Sigmoid colon (tissue), 7 donors: ENCODE data around the gene CORO1C. TPM values are rescaled to one million over a fixed set of nuclear protein-coding genes. Genes with fewer than 3 reads are reported as not detected.

Experiments used
- DNase-seq: peaks from one replicate; pipeline ENCODE4 v3.0.0-alpha.2; 2019
- H3K27ac ChIP-seq, 4 donors: fragments of 200-600 bp; sonication (generic); one replicate each; pipeline ENCODE4 v1.5.1; 2016 to 2019; ENCODE audit warnings: mild to moderate bottlenecking in 1 of 4
- H3K27me3 ChIP-seq, 3 donors: fragments of 200-600 bp; sonication (generic); one replicate each; pipeline ENCODE4 v1.5.1; 2019; ENCODE audit warnings: mild to moderate bottlenecking in 1 of 3
- H3K36me3 ChIP-seq, 4 donors: fragments of 200-600 bp; sonication (generic); one replicate each; pipeline ENCODE4 v1.5.1; 2016 to 2019
- H3K4me1 ChIP-seq, 4 donors: fragments of 200-600 bp; sonication (generic); one replicate each; pipeline ENCODE4 v1.5.1; 2017 to 2019
- H3K4me3 ChIP-seq, 4 donors: fragments of 200-600 bp; sonication (generic); one replicate each; pipeline ENCODE4 v1.5.1; 2017 to 2019; ENCODE audit warnings: mild to moderate bottlenecking in 2 of 4, moderate library complexity in 1 of 4
- H3K9me3 ChIP-seq, 4 donors: fragments of 200-600 bp in 3 of 4; sonication (generic) in 3 of 4; one replicate each; pipeline versions ENCODE4 v1.5.1 to v1.6.1; 2013 to 2019
- EP300 ChIP-seq, 4 donors: sonication (generic); formaldehyde crosslinking; IDR thresholded peaks; one replicate each; pipeline ENCODE4 v1.6.1; 2017; ENCODE audit warnings: antibody characterized with exemption in 4 of 4
- POLR2A ChIP-seq, 2 donors: fragments of 450-650 bp; IDR thresholded peaks; one replicate each; pipeline ENCODE4 v1.6.1; 2016; ENCODE audit warnings: antibody characterized with exemption in 2 of 2, mild to moderate bottlenecking in 2 of 2, moderate library complexity in 2 of 2
- POLR2AphosphoS5 ChIP-seq, 4 donors: sonication (generic); formaldehyde crosslinking; IDR thresholded peaks; one replicate each; pipeline ENCODE4 v1.6.1; 2017; ENCODE audit warnings: antibody characterized with exemption in 4 of 4
- WGBS, 2 donors: extraction: QIAGEN DNeasy Blood & Tissue Kit; methylation state at CpG; one replicate each; pipeline ENCODE4 v1.1.7; 2013; 5-methylcytosine and 5-hydroxymethylcytosine counted together
- intact Hi-C: fragments of 100-400 bp; cut with DNase I; formaldehyde crosslinking; loops from one replicate; pipeline ENCODE4 v1.15.1; 2023
- polyA plus RNA-seq, 3 donors: library from polyadenylated mRNA; stranded (reverse); fragments of 200-250 nt; gene quantifications; one replicate each; pipeline ENCODE4 v1.2.3, GENCODE V29; 2013
- total RNA-seq, 4 donors: library from RNA; depleted of rRNA; stranded (reverse); fragments of >200 nt; gene quantifications; one replicate each; pipeline ENCODE4 v1.1.0, GENCODE V29; 2016
- TF ChIP-seq, protein P1 (sequence below), 4 experiments: fragments of 450-650 bp in 3 of 4; fragments of 200-600 bp in 1 of 4; IDR thresholded peaks; one replicate each; pipeline ENCODE4 v1.5.1; 2016 to 2019; ENCODE audit warnings: antibody characterized with exemption in 4 of 4, mild to moderate bottlenecking in 3 of 4, moderate library complexity in 2 of 4
- donor health status: healthy with polysubstance abuse.
- donor health status: Bipolar disorder and iron deficiency.
- donor health status: healthy.

CORO1C gene
- total and polyA plus RNA-seq, 7 donors = 38.4 to 569 (median 247) TPM

DNA sequence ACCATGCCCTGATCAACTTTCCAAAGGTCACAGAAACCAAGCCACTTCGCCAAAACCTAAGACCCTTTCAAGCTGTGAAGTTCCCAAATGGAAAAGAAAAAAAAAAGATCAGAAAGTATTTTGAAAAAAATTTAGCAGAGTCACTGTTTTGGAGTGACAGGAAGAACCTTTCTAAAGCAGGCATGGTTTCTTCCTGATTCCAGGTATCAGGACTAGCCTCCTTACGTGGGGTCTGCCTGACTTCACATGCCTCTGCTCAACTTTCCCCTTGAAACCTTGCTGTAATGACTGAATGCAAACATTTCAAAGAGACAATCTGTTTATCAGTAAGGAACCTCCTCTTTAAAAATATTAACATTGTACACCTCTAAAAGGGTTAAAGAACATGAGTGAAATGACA lies 9.5 kb downstream of the CORO1C start:
- Histone ChIP-seq H3K27me3 (no peaks in the 10 kb centered on the region), H3K36me3 (peaks cover 0 to 4% (median 0%) of the 10 kb centered on the region in 4 donors), H3K4me3 (no peak overlapping the region), H3K9me3 (no peaks in the 10 kb centered on the region), H3K4me1 (peaks cover 0 to 99% (median 91%) of the 10 kb centered on the region in 4 donors), H3K27ac (peak overlapping the region; percentile 64 to 100 (median 88))
- no peak for DNase-seq
- intact Hi-C loops = no loop called here
- 83 to 85% methylated on average over 2 of the region's 2 CpGs for WGBS, 2 donors
- TF ChIP-seq EP300 (IDR thresholded peaks at IDR 0.05) = no peak
- no peak for TF ChIP-seq POLR2AphosphoS5 (IDR thresholded peaks at IDR 0.05)
- TF ChIP-seq, protein P1, sequence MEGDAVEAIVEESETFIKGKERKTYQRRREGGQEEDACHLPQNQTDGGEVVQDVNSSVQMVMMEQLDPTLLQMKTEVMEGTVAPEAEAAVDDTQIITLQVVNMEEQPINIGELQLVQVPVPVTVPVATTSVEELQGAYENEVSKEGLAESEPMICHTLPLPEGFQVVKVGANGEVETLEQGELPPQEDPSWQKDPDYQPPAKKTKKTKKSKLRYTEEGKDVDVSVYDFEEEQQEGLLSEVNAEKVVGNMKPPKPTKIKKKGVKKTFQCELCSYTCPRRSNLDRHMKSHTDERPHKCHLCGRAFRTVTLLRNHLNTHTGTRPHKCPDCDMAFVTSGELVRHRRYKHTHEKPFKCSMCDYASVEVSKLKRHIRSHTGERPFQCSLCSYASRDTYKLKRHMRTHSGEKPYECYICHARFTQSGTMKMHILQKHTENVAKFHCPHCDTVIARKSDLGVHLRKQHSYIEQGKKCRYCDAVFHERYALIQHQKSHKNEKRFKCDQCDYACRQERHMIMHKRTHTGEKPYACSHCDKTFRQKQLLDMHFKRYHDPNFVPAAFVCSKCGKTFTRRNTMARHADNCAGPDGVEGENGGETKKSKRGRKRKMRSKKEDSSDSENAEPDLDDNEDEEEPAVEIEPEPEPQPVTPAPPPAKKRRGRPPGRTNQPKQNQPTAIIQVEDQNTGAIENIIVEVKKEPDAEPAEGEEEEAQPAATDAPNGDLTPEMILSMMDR (IDR thresholded peaks at IDR 0.05) = no peak
- TF ChIP-seq POLR2A (IDR thresholded peaks at IDR 0.05) = no peak

DNA sequence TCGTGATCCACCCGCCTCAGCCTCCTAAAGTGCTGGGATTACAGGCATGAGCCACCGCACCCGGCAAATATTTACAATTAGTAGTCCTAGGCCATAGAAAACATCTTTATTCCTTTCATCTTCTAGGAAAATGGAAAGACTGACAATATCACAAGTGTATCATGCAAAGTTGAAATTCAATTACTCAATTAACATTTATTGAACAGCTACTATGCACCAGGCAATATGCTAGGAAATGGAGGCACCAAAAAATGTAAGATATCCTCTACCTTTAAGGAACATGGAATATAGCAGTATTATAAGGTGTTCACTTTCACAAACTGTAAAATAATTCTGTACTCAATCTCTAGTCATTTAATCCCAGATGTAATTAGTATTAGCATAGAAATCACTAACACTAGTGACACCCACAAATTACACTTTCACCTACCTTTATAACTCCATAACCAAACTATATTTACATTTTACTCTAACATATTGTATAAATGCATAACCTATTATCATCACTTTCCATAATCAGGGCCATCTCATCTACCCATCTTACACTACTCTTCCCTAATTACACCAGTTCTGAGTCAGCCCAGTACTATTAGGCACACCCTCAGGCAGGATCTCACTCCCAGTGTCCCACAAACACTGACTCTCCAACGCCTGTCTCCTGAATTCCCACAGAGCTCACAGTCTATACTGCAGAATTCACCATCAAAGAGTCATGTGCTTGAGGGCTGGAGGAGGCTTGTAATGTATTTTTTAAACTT lies 10.4 kb downstream of the CORO1C start:
- Histone ChIP-seq H3K36me3 (peaks cover 0 to 5% (median 0%) of the 10 kb centered on the region in 4 donors), H3K4me3 (no peak overlapping the region), H3K27me3 (no peaks in the 10 kb centered on the region), H3K27ac (peak overlapping the region; percentile 64 to 100 (median 88)), H3K4me1 (peaks cover 0 to 99% (median 87%) of the 10 kb centered on the region in 4 donors), H3K9me3 (no peaks in the 10 kb centered on the region)
- TF ChIP-seq POLR2A (IDR thresholded peaks at IDR 0.05) = no peak
- TF ChIP-seq POLR2AphosphoS5 (IDR thresholded peaks at IDR 0.05) = peak in 1 of 4 donors; percentile 8
- TF ChIP-seq EP300 (IDR thresholded peaks at IDR 0.05) = no peak
- TF ChIP-seq, protein P1 (IDR thresholded peaks at IDR 0.05) = no peak
- WGBS, 2 donors = 72 to 84% methylated on average over 5 of the region's 5 CpGs
- intact Hi-C loops = no loop called here
- no peak for DNase-seq

DNA sequence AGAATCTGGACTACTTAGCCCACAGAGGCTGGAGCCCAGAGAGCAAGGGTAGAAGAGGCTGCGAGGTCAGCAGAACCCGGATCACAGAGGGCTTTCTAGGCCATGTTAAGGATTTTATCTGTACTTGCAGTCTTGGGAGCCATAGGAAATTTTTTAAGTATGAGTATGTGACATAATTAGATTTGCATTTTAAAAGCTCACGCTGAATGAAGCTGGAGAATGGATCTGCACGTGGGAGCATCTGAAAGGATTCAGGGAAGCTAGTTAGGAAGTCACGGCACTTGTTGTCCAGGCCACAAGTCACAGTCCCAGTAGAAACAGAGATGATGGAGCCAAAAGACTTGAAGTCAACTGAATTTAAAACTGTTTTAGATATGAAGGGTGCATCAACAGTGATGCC lies 14.1 kb downstream of the CORO1C start:
- Histone ChIP-seq H3K36me3 (peaks cover 0 to 5% (median 0%) of the 10 kb centered on the region in 4 donors), H3K27me3 (no peaks in the 10 kb centered on the region), H3K9me3 (no peaks in the 10 kb centered on the region), H3K4me1 (peaks cover 0 to 99% (median 82%) of the 10 kb centered on the region in 4 donors), H3K27ac (peak overlapping the region in 3 of 4 donors; percentile 20 to 100 (median 99)), H3K4me3 (no peak overlapping the region)
- intact Hi-C loops = no loop called here
- DNase-seq = no peak
- no peak for TF ChIP-seq POLR2AphosphoS5 (IDR thresholded peaks at IDR 0.05)
- no peak for TF ChIP-seq POLR2A (IDR thresholded peaks at IDR 0.05)
- no peak for TF ChIP-seq EP300 (IDR thresholded peaks at IDR 0.05)
- TF ChIP-seq, protein P1 (IDR thresholded peaks at IDR 0.05) = no peak
- WGBS, 2 donors = 91 to 96% methylated on average over 5 of the region's 5 CpGs

DNA sequence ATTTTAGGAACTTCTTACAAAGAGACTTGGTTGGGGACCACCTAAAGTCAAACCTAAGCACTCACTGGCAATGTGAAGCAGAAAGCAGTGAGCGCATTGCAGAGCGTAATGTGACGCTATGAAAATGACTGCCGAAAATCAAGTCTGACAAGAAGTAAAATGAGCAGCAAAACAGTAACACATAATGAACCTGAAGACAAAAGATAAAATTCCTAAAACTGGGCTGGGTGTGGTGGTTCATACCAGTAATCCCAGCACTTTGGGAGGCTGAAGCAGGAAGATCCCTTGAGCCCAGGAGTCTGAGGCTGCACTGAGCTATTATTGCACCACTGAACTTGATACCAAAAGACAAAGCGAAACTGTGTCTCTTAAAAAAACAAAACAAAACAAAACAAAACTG lies 16.5 kb downstream of the CORO1C start:
- intact Hi-C loops = no loop called here
- 96 to 97% methylated on average over 5 of the region's 5 CpGs for WGBS, 2 donors
- Histone ChIP-seq H3K36me3 (peaks cover 0 to 5% (median 0%) of the 10 kb centered on the region in 4 donors), H3K4me1 (peaks cover 0 to 100% (median 80%) of the 10 kb centered on the region in 4 donors), H3K27ac (peak overlapping the region in 3 of 4 donors; percentile 63 to 100 (median 99)), H3K9me3 (no peaks in the 10 kb centered on the region), H3K4me3 (no peak overlapping the region), H3K27me3 (no peaks in the 10 kb centered on the region)
- TF ChIP-seq, protein P1 (IDR thresholded peaks at IDR 0.05) = no peak
- TF ChIP-seq EP300 (IDR thresholded peaks at IDR 0.05) (no peak), POLR2A (IDR thresholded peaks at IDR 0.05) (no peak), POLR2AphosphoS5 (IDR thresholded peaks at IDR 0.05) (no peak)
- no peak for DNase-seq
